Effector memory CD4-positive, alpha-beta T cell (primary cell): ENCODE results near the gene FBXO7.

Experiments
- DNase-seq, 3 donors: peaks; one replicate each; pipeline ENCODE4 v3.0.0-alpha.2; 2020
- H3K27ac ChIP-seq: 2 replicates; pipeline ENCODE4 v1.7.0; 2013; ENCODE audit warnings: mild to moderate bottlenecking, low read length, moderate library complexity; ENCODE audit not compliant: insufficient read depth, poor library complexity, severe bottlenecking
- H3K27me3 ChIP-seq: replicated peaks from 2 replicates; pipeline ENCODE4 v1.7.0; 2013; ENCODE audit warnings: mild to moderate bottlenecking, low read length; ENCODE audit not compliant: insufficient read depth, control insufficient read depth, poor library complexity, severe bottlenecking
- H3K36me3 ChIP-seq: 2 replicates; pipeline ENCODE4 v1.7.0; 2013; ENCODE audit warnings: mild to moderate bottlenecking, low read length, moderate library complexity; ENCODE audit not compliant: control insufficient read depth, insufficient read depth
- H3K4me1 ChIP-seq: 2 replicates; pipeline ENCODE4 v1.7.0; 2013; ENCODE audit warnings: low read length, mild to moderate bottlenecking; ENCODE audit not compliant: control insufficient read depth, insufficient read depth, poor library complexity, severe bottlenecking
- H3K4me3 ChIP-seq: 2 replicates; pipeline ENCODE4 v1.7.0; 2013; ENCODE audit warnings: low read length, low read depth, mild to moderate bottlenecking; ENCODE audit not compliant: insufficient read depth, poor library complexity, severe bottlenecking
- H3K9me3 ChIP-seq: 2 replicates; pipeline ENCODE4 v1.7.0; 2013; ENCODE audit warnings: mild to moderate bottlenecking, low read length, moderate library complexity; ENCODE audit not compliant: control insufficient read depth

Gene FBXO7

GRCh38 chr22:32527756-32528155 is 53.1 kb downstream of the FBXO7 start:
- Histone ChIP-seq H3K36me3 (no peaks in the 10 kb centered on the region), H3K9me3 (no peaks in the 10 kb centered on the region), H3K4me3 (no peak overlapping the region), H3K4me1 (peaks cover 3% of the 10 kb centered on the region), H3K27me3 (no peaks in the 10 kb centered on the region), H3K27ac (no peak overlapping the region)
- no peak for DNase-seq

GRCh38 chr22:32528316-32528715 is 53.7 kb downstream of the FBXO7 start:
- Histone ChIP-seq H3K27me3 (no peaks in the 10 kb centered on the region), H3K4me3 (no peak overlapping the region), H3K27ac (no peak overlapping the region), H3K4me1 (peaks cover 3% of the 10 kb centered on the region), H3K9me3 (no peaks in the 10 kb centered on the region), H3K36me3 (no peaks in the 10 kb centered on the region)
- DNase-seq: no peak

- Histone ChIP-seq H3K4me3 (no peak overlapping the region), H3K27me3 (no peaks in the 10 kb centered on the region), H3K27ac (no peak overlapping the region), H3K4me1 (peaks cover 3% of the 10 kb centered on the region), H3K36me3 (no peaks in the 10 kb centered on the region), H3K9me3 (no peaks in the 10 kb centered on the region)
- peak; percentile 5 to 36 (median 11) for DNase-seq
These were observed 54.7 kb downstream of the FBXO7 start for GRCh38 chr22:32528984-32529982.

GRCh38 chr22:32531228-32531627 is 56.6 kb downstream of the FBXO7 start:
- peaks cover 3% of the 10 kb centered on the region for H3K4me1 ChIP-seq
- H3K27ac ChIP-seq: no peak overlapping the region
- H3K9me3 ChIP-seq: no peaks in the 10 kb centered on the region
- DNase-seq: no peak
- no peaks in the 10 kb centered on the region for H3K36me3 ChIP-seq
- no peak overlapping the region for H3K4me3 ChIP-seq
- no peaks in the 10 kb centered on the region for H3K27me3 ChIP-seq

GRCh38 chr22:32531931-32532819 is 57.6 kb downstream of the FBXO7 start:
- DNase-seq: no peak
- Histone ChIP-seq H3K9me3 (no peaks in the 10 kb centered on the region), H3K36me3 (no peaks in the 10 kb centered on the region), H3K4me1 (peaks cover 3% of the 10 kb centered on the region), H3K27me3 (no peaks in the 10 kb centered on the region), H3K4me3 (no peak overlapping the region), H3K27ac (no peak overlapping the region)

- DNase-seq: no peak
- Histone ChIP-seq H3K27ac (no peak overlapping the region), H3K4me3 (no peak overlapping the region)
These were observed 58.2 kb downstream of the FBXO7 start for GRCh38 chr22:32532820-32533128.

GRCh38 chr22:32533265-32534111 is 58.9 kb downstream of the FBXO7 start:
- Histone ChIP-seq H3K27ac (no peak overlapping the region), H3K4me3 (no peak overlapping the region), H3K27me3 (no peaks in the 10 kb centered on the region), H3K4me1 (peaks cover 3% of the 10 kb centered on the region), H3K9me3 (no peaks in the 10 kb centered on the region), H3K36me3 (no peaks in the 10 kb centered on the region)
- no peak for DNase-seq

More at GRCh38 chr22:32532820-32533128, 58.2 kb downstream of the FBXO7 start:
- no peaks in the 10 kb centered on the region for H3K36me3 ChIP-seq
- no peaks in the 10 kb centered on the region for H3K27me3 ChIP-seq
- H3K9me3 ChIP-seq: no peaks in the 10 kb centered on the region
- H3K4me1 ChIP-seq: peaks cover 3% of the 10 kb centered on the region

- H3K4me3 ChIP-seq: no peak overlapping the region
- DNase-seq: no peak
- H3K27ac ChIP-seq: no peak overlapping the region
These were observed 59.9 kb downstream of the FBXO7 start for GRCh38 chr22:32534252-32535235.

More at GRCh38 chr22:32534252-32535235, 59.9 kb downstream of the FBXO7 start:
- H3K4me1 ChIP-seq: no peaks in the 10 kb centered on the region
- no peaks in the 10 kb centered on the region for H3K27me3 ChIP-seq
- H3K9me3 ChIP-seq: no peaks in the 10 kb centered on the region
- no peaks in the 10 kb centered on the region for H3K36me3 ChIP-seq
